K562 (cell line): ENCODE data around the gene JAKMIP1. TPM values are rescaled to one million over a fixed set of nuclear protein-coding genes. Genes with fewer than 3 reads are reported as not detected.

ENCODE experiments used
- ATAC-seq: fragments of 200-7000 bp; cut with Tn5 transposase; 3 replicates; pipeline ENCODE4 v1.9.1; 2020; ENCODE audit warnings: moderate library complexity
- BruUV-seq: library from RNA; stranded (reverse); fragments of 400-500 nt; replicated peaks from 2 replicates; lab custom pipeline; 2021; lab: Mats Ljungman, UMichigan
- CTCF ChIA-PET: fragments of 300-600 bp; formaldehyde crosslinking; extraction: SDS; loops from one replicate; lab custom pipeline; 2021; ENCODE audit warnings: low intra/inter-chr PET ratio; lab: Yijun Ruan, JAX
- POLR2A ChIA-PET: fragments of 300-600, 350-650 bp; sonication (Branson Sonifier 250); formaldehyde crosslinking; extraction: SDS; loops from one replicate; lab custom pipeline; 2021; ENCODE audit warnings: antibody characterized with exemption, inconsistent platforms; lab: Yijun Ruan, JAX
- DNase-seq, 4 experiments: peaks; one replicate each; pipeline versions ENCODE4 v3.0.0 to v3.0.0-alpha.2; 2011 to 2018; ENCODE audit warnings: low spot score in 3 of 4, mixed read lengths in 3 of 4; ENCODE audit errors: extremely low read depth in 1 of 4
- FAIRE-seq: peaks from 2 replicates; lab custom pipeline; 2011; peaks lifted over from hg19 to GRCh38; lab: Jason Lieb, UNC
- H2AFZ ChIP-seq: 2 replicates; pipeline ENCODE4 v1.6.0; 2011; ENCODE audit warnings: low read depth, low read length, control low read depth, inconsistent platforms
- H3K27ac ChIP-seq: fragments of 200-600 bp; 3 replicates; pipeline ENCODE4 v1.8.0; 2011; ENCODE audit warnings: low read depth, mild to moderate bottlenecking, control low read depth, inconsistent platforms, low read length, moderate library complexity, mixed read lengths; ENCODE audit errors: extremely low read depth
- H3K27me3 ChIP-seq, 2 experiments: fragments of 300-600 bp in 1 of 2; 2 replicates in 1 of 2; 3 replicates in 1 of 2; pipeline versions ENCODE4 v1.6.0 to v1.8.0; 2011; ENCODE audit warnings: inconsistent platforms in 2 of 2, low read length in 2 of 2, mild to moderate bottlenecking in 1 of 2, mixed read lengths in 1 of 2, moderate library complexity in 1 of 2; ENCODE audit not compliant: control insufficient read depth in 2 of 2, insufficient read depth in 2 of 2
- H3K36me3 ChIP-seq: fragments of 300-600 bp; 3 replicates; pipeline ENCODE4 v1.8.0; 2011; ENCODE audit warnings: mild to moderate bottlenecking, low read length, inconsistent platforms; ENCODE audit not compliant: control insufficient read depth, insufficient read depth
- H3K4me1 ChIP-seq, 2 experiments: fragments of 200-600 bp in 1 of 2; replicated peaks in 1 of 2; 2 replicates in 1 of 2; 3 replicates in 1 of 2; pipeline versions ENCODE4 v1.5.1 to v1.8.0; 2011; ENCODE audit warnings: inconsistent platforms in 2 of 2, low read length in 2 of 2, mild to moderate bottlenecking in 1 of 2, mixed read lengths in 1 of 2, moderate library complexity in 1 of 2; ENCODE audit not compliant: control insufficient read depth in 2 of 2, insufficient read depth in 2 of 2
- H3K4me2 ChIP-seq: 2 replicates; pipeline ENCODE4 v1.6.1; 2011; ENCODE audit warnings: low read length, control low read depth, inconsistent platforms, mixed read lengths; ENCODE audit not compliant: insufficient read depth
- H3K4me3 ChIP-seq: fragments of 200-600 bp; sonication (generic), shearing (Covaris generic); 2 replicates; pipeline ENCODE4 v1.5.1; 2016; ENCODE audit warnings: control low read depth, inconsistent platforms
- H3K79me2 ChIP-seq: fragments of 200-600 bp; 3 replicates; pipeline ENCODE4 v1.8.0; 2011; ENCODE audit warnings: low read length, inconsistent platforms; ENCODE audit not compliant: control insufficient read depth, insufficient read depth
- H3K9ac ChIP-seq, 2 experiments: 2 replicates each; pipeline versions ENCODE4 v1.6.0 to v1.6.1; 2011; ENCODE audit warnings: low read depth in 2 of 2, low read length in 2 of 2, control low read depth in 1 of 2, inconsistent platforms in 1 of 2, mild to moderate bottlenecking in 1 of 2, mixed read lengths in 1 of 2; ENCODE audit not compliant: insufficient read depth in 1 of 2
- H3K9me1 ChIP-seq: one replicate; pipeline ENCODE4 v1.6.0; 2011; ENCODE audit warnings: inconsistent platforms, mild to moderate bottlenecking, low read length, moderate library complexity; ENCODE audit not compliant: control insufficient read depth, insufficient read depth
- H3K9me3 ChIP-seq: replicated peaks from 2 replicates; pipeline ENCODE4 v1.5.1; 2011; ENCODE audit warnings: low read depth, low read length, inconsistent platforms; ENCODE audit not compliant: control insufficient read depth, insufficient read depth
- H4K20me1 ChIP-seq: replicated peaks from 2 replicates; pipeline ENCODE4 v1.6.1; 2011; ENCODE audit warnings: low read length, inconsistent platforms, mixed read lengths; ENCODE audit not compliant: control insufficient read depth, insufficient read depth
- ADNP ChIP-seq: fragments of 200-800 bp; sonication (Bioruptor generic); IDR thresholded peaks from 2 replicates; pipeline ENCODE4 v1.6.1; 2016; ENCODE audit warnings: missing genetic modification characterization, missing compliant biosample characterization
- ARNT ChIP-seq, 2 experiments: fragments of 450-650 bp; IDR thresholded peaks; 2 replicates each; pipeline ENCODE4 v1.6.1; 2016; ENCODE audit warnings: mild to moderate bottlenecking in 1 of 2
- BCOR ChIP-seq: fragments of 450-650 bp; IDR thresholded peaks from 2 replicates; pipeline ENCODE4 v1.6.1; 2016
- EHMT2 ChIP-seq: fragments of 450-650 bp; IDR thresholded peaks from 2 replicates; pipeline ENCODE4 v1.6.1; 2018; ENCODE audit warnings: antibody characterized with exemption
- EP300 ChIP-seq: IDR thresholded peaks from 2 replicates; pipeline ENCODE4 v1.6.1; 2012; ENCODE audit warnings: low read length, improper control_type of control experiment
- ESRRA ChIP-seq: fragments of 450-650 bp; IDR thresholded peaks from 2 replicates; pipeline ENCODE4 v1.6.1; 2014; ENCODE audit warnings: low read depth, mild to moderate bottlenecking, moderate library complexity, borderline replicate concordance
- KLF1 ChIP-seq: fragments of 450-650 bp; IDR thresholded peaks from 2 replicates; pipeline ENCODE4 v1.6.1; 2016; ENCODE audit warnings: missing genetic modification characterization, missing compliant biosample characterization
- MBD2 ChIP-seq: sonication (generic); IDR thresholded peaks from 2 replicates; pipeline ENCODE4 v1.6.1; 2016; ENCODE audit warnings: low read depth, borderline replicate concordance
- MYBL2 ChIP-seq, 2 experiments: fragments of 450-650 bp in 1 of 2; sonication (generic) in 1 of 2; formaldehyde crosslinking in 1 of 2; IDR thresholded peaks; 2 replicates each; pipeline versions ENCODE4 v1.6.1 to v1.8.1; 2017 to 2022; ENCODE audit warnings: borderline replicate concordance in 1 of 2, inconsistent platforms in 1 of 2, low read depth in 1 of 2, mild to moderate bottlenecking in 1 of 2, missing genetic modification reagents in 1 of 2, moderate library complexity in 1 of 2
- NFRKB ChIP-seq: fragments of 450-650 bp; IDR thresholded peaks from 2 replicates; pipeline ENCODE4 v1.6.1; 2016; ENCODE audit warnings: low read depth
- NFXL1 ChIP-seq: fragments of 450-650 bp; formaldehyde crosslinking; IDR thresholded peaks from 2 replicates; pipeline ENCODE4 v1.4.0; 2021; ENCODE audit warnings: mild to moderate bottlenecking
- PCBP1 ChIP-seq: fragments of 200-400 bp; formaldehyde crosslinking; IDR thresholded peaks from 2 replicates; pipeline ENCODE4 v1.6.1; 2018; ENCODE audit warnings: mild to moderate bottlenecking, low read depth, low read length; ENCODE audit not compliant: poor library complexity, severe bottlenecking
- RAD51 ChIP-seq: fragments of 450-650 bp; IDR thresholded peaks from 2 replicates; pipeline ENCODE4 v1.7.1; 2016; ENCODE audit warnings: low read depth, mild to moderate bottlenecking, borderline replicate concordance
- RBM25 ChIP-seq: fragments of 200-400 bp; formaldehyde crosslinking; IDR thresholded peaks from 2 replicates; pipeline ENCODE4 v1.6.1; 2018; ENCODE audit warnings: low read length, low read depth, moderate library complexity; ENCODE audit not compliant: severe bottlenecking
- RCOR1 ChIP-seq, 2 experiments: IDR thresholded peaks; 2 replicates each; pipeline ENCODE4 v1.6.1; 2012; ENCODE audit warnings: low read depth in 2 of 2, low read length in 2 of 2, borderline replicate concordance in 1 of 2, improper control_type of control experiment in 1 of 2
- SLC30A9 ChIP-seq: fragments of 250-450 bp; sonication (Bioruptor Pico); IDR thresholded peaks from 2 replicates; pipeline ENCODE4 v1.8.0; 2022; ENCODE audit warnings: mild to moderate bottlenecking, moderate library complexity
- TEAD2 ChIP-seq: fragments of 450-650 bp; IDR thresholded peaks from 2 replicates; pipeline ENCODE4 v1.6.1; 2016; ENCODE audit warnings: missing genetic modification characterization, control low read depth, missing compliant biosample characterization
- TRIM28 ChIP-seq: fragments of 450-650 bp; IDR thresholded peaks from 2 replicates; pipeline ENCODE4 v1.6.1; 2017
- ZFP36 ChIP-seq: fragments of 150-350 bp; IDR thresholded peaks from 2 replicates; pipeline ENCODE4 v1.6.1; 2018; ENCODE audit warnings: low read length, low read depth; ENCODE audit not compliant: partially characterized antibody
- ZNF77 ChIP-seq: fragments of 250-450 bp; sonication (Bioruptor Pico); IDR thresholded peaks from 2 replicates; pipeline ENCODE4 v1.5.0; 2020
- WGBS: fragments of 100-300 bp; shearing (Covaris generic); methylation state at CpG from one replicate; pipeline ENCODE4 v1.1.6; 2016; ENCODE audit warnings: low coverage, mixed read lengths; ENCODE audit not compliant: insufficient coverage; ENCODE audit errors: missing lambda C conversion rate; 5-methylcytosine and 5-hydroxymethylcytosine counted together
- in situ Hi-C: fragments of 300-500 bp; cut with MboI; formaldehyde crosslinking; loops from 4 replicates; pipeline ENCODE4 v1.15.0; 2018; ENCODE audit warnings: inconsistent platforms, mixed read lengths
- intact Hi-C: fragments of 100-400 bp; cut with micrococcal nuclease; formaldehyde crosslinking; loops from 2 replicates; pipeline ENCODE4 v1.14.2; 2022
- polyA plus RNA-seq, 8 experiments: library from polyadenylated mRNA; depleted of rRNA in 4 of 8; stranded (reverse) in 5 of 8; unstranded in 3 of 8; fragments of >200 nt; fragmentation: Nextera tagmentation in 2 of 8; fragmentation: Illumina TruSeq in 1 of 8; extraction: Ambion mirVana in 2 of 8; extraction: Trizol in 1 of 8; gene quantifications; 2 replicates each; pipeline versions ENCODE4 v1.2.1 to v1.2.3, GENCODE V29; 2011 to 2014; ENCODE audit warnings: inconsistent platforms in 1 of 8, missing spikeins in 1 of 8
- total RNA-seq, 7 experiments: library from RNA; depleted of rRNA in 6 of 7; stranded (reverse); fragments of >200 nt in 6 of 7; fragmentation: Illumina TruSeq in 2 of 7; extraction: Trizol in 2 of 7; gene quantifications; 2 replicates each; pipeline versions ENCODE4 v1.2.1 to v1.2.3, GENCODE V29; 2011 to 2021; ENCODE audit warnings: low replicate concordance in 1 of 7

The JAKMIP1 gene
- total and polyA plus RNA-seq, 9 of the 15 experiments (the other 6 are each of a cell fraction or from before 2014, with no cell fraction given): not detected

DNA sequence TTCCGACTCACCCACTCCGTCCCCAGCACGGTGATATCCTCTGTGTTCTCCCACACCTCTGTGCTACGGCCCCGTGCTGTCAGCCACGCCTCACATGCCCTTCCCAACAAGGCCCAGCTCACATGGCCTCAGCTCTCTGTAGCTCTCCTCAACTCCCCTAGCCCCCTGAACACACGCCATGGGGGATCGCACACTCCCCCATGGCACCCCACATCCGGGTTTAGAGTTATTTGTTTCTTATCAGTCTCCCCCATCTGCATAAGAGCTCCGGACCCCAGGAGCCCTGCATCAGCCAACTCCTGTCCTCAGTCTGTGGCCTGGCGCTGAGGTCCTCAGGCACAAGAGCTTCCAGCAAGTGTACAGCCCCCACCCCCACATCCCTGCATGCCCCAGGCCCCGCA is 189.1 kb downstream of the JAKMIP1 start:
- FAIRE-seq (no peak), DNase-seq (no peak), ATAC-seq (no peak)
- Histone ChIP-seq H3K4me2 (no peak overlapping the region), H3K9ac (no peak overlapping the region), H3K27ac (no peak overlapping the region), H4K20me1 (no peaks in the 10 kb centered on the region; the same call in 1 of the 2 replicates), H3K27me3 (peaks cover 2 to 32% of the 10 kb centered on the region in 2 experiments; a peak in 3 of 5 replicates), H3K36me3 (no peaks in the 10 kb centered on the region), H3K9me3 (no peaks in the 10 kb centered on the region), H3K9me1 (no peaks in the 10 kb centered on the region), H3K4me3 (no peak overlapping the region), H3K4me1 (no peaks in the 10 kb centered on the region; a peak in 1 of 5 replicates), H3K79me2 (no peaks in the 10 kb centered on the region), H2AFZ (no peak overlapping the region)
- TF ChIP-seq ZNF77 (CRISPR knock-in tag): no peak
- ChIA-PET CTCF (no interaction called here), POLR2A (interaction anchor here (1.1 kb wide), 1 partner anchor 10 kb away, joined by 6 read pairs; no protein-coding TSS in a partner anchor)
- intact Hi-C loops (no loop called here), in situ Hi-C loops (no loop called here)
- no TSS peak for BruUV-seq
- 4% methylated on average over 10 of the region's 12 CpGs for WGBS

DNA sequence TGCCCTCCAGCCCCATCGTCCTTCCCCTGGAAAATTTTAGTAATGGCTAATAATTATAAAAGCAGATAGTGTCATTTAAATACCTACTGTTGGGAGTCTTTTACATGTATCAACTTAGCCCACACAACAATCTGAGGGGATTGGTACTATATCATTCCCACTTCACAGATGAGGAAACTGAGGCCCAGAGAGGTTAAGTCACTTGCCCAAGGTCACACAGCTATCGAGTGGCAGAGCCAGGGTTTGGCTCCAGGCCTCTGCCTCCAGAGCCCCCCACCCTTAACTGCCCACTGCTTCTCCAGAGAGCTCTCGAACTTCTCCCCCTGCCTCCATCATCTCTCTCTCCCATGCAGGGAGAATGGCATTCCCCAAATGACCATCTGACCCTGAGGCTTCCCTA is 189.6 kb downstream of the JAKMIP1 start:
- Histone ChIP-seq H3K27me3 (peaks cover under 1 to 30% of the 10 kb centered on the region in 2 experiments; a peak in 3 of 5 replicates), H3K36me3 (no peaks in the 10 kb centered on the region), H3K9me1 (no peaks in the 10 kb centered on the region), H4K20me1 (no peaks in the 10 kb centered on the region; the same call in 1 of the 2 replicates), H2AFZ (no peak overlapping the region), H3K4me3 (no peak overlapping the region), H3K9me3 (no peaks in the 10 kb centered on the region), H3K4me2 (no peak overlapping the region), H3K9ac (no peak overlapping the region), H3K79me2 (no peaks in the 10 kb centered on the region), H3K4me1 (no peaks in the 10 kb centered on the region; a peak in 1 of 5 replicates), H3K27ac (no peak overlapping the region)
- intact Hi-C loops (no loop called here), in situ Hi-C loops (no loop called here)
- no TSS peak for BruUV-seq
- no peak for FAIRE-seq
- POLR2A ChIA-PET: no interaction called here
- WGBS: 2% methylated on average over 3 of the region's 3 CpGs
- ATAC-seq: no peak
- DNase-seq: no peak
- CTCF ChIA-PET: no interaction called here
- TF ChIP-seq BCOR (peak; percentile 62; the same call in 1 of the 2 replicates), ADNP (tag) (peak; percentile 56), NFXL1 (CRISPR knock-in tag) (no peak), ESRRA (peak; percentile 59; the same call in 1 of the 2 replicates), SLC30A9 (CRISPR knock-in tag) (no peak), KLF1 (tag) (no peak), TRIM28 (no peak), ZFP36 (peak; percentile 78), RAD51 (no peak), NFRKB (no peak), PCBP1 (no peak), MYBL2 (IDR thresholded peaks at IDR 0.05; ENCODE audit: low read depth) (no peak), MYBL2 (CRISPR knock-in tag; IDR thresholded peaks at IDR 0.05; ENCODE audit: borderline replicate concordance) (no peak), EP300 (no peak), MBD2 (no peak), EHMT2 (no peak), TEAD2 (tag) (no peak), ARNT (IDR thresholded peaks at IDR 0.05) (no peak), RCOR1 (IDR thresholded peaks at IDR 0.05; ENCODE audit: borderline replicate concordance in 1 of 2, low read depth in 2 of 2, low read length in 2 of 2) (peak in 1 of 2 experiments; percentile 54; a peak in 1 of 4 replicates), RBM25 (peak; percentile 90)
